Activated CD4-positive, alpha-beta T cell treated with anti-CD3 and anti-CD28 coated beads, Interleukin-2, amount 50 U/mL, for 24 hours (primary cell): ENCODE measurements around the gene HBD.
"Not testable (repeated sequence)": the region's sequence is repeated elsewhere in the genome, so short reads cannot be mapped to it uniquely, and the experiment has no call there.

ENCODE experiments used
- DNase-seq, 2 donors: peaks; one replicate each; pipeline ENCODE4 v3.0.0-alpha.2; 2020; ENCODE audit warnings: low read depth in 1 of 2, low spot score in 1 of 2

HBD gene

GRCh38 chr11:5253440-5253839, 19.2 kb upstream of the HBD start:
- DNase-seq, result not testable (repeated sequence)

- DNase-seq, result no peak
Measured at GRCh38 chr11:5252919-5253265, 18.6 kb upstream of the HBD start.

- no peak for DNase-seq
Measured at GRCh38 chr11:5252192-5252918, 18.1 kb upstream of the HBD start.

GRCh38 chr11:5251746-5252145, 17.5 kb upstream of the HBD start:
- DNase-seq, result no peak

- no peak for DNase-seq
Measured at GRCh38 chr11:5250543-5251204, 16.4 kb upstream of the HBD start.

- DNase-seq, result not testable (repeated sequence)
Measured at GRCh38 chr11:5249807-5250396, 15.6 kb upstream of the HBD start, which contains the start of gene HBG1. Gene HBG1, minus strand, starts transcription at chr11:5249857. Its CDS starts 53 bp downstream, at chr11:5249804.

GRCh38 chr11:5248498-5248897, 14.2 kb upstream of the HBD start:
- DNase-seq, result not testable (repeated sequence)

GRCh38 chr11:5247472-5248192, 13.3 kb upstream of the HBD start:
- DNase-seq, result no peak

GRCh38 chr11:5246772-5247471, 12.6 kb upstream of the HBD start:
- no peak for DNase-seq

- DNase-seq, result no peak
Measured at GRCh38 chr11:5245155-5245554, 10.9 kb upstream of the HBD start.

- DNase-seq, result no peak
Measured at GRCh38 chr11:5243816-5244180, 9.5 kb upstream of the HBD start.

- DNase-seq, result no peak
Measured at GRCh38 chr11:5242933-5243815, 8.9 kb upstream of the HBD start.

GRCh38 chr11:5242208-5242607, 7.9 kb upstream of the HBD start:
- DNase-seq, result no peak

GRCh38 chr11:5241458-5241857, 7.2 kb upstream of the HBD start:
- no peak for DNase-seq

GRCh38 chr11:5240458-5240857, 6.2 kb upstream of the HBD start:
- no peak for DNase-seq

- DNase-seq, result no peak
Measured at GRCh38 chr11:5240056-5240455, 5.8 kb upstream of the HBD start.

GRCh38 chr11:5239046-5239445, 4.8 kb upstream of the HBD start:
- no peak for DNase-seq

- no peak for DNase-seq
Measured at GRCh38 chr11:5238486-5238885, 4.2 kb upstream of the HBD start.

GRCh38 chr11:5237420-5237819, 3.1 kb upstream of the HBD start:
- no peak for DNase-seq

- DNase-seq, result no peak
Measured at GRCh38 chr11:5235364-5236095, 1.2 kb upstream of the HBD start.
